NT2/D1 (cell line): ENCODE results near the gene DND1.
"Not testable (repeated sequence)": the region's sequence is repeated elsewhere in the genome, so short reads cannot be mapped to it uniquely, and the experiment has no call there.

Experiments
- DNase-seq: peaks from one replicate; pipeline ENCODE4 v3.0.0-alpha.2; 2011; ENCODE audit warnings: low read depth, low spot score
- H3K27me3 ChIP-seq: 2 replicates; pipeline ENCODE4 v1.6.0; 2011; ENCODE audit warnings: mild to moderate bottlenecking; ENCODE audit not compliant: insufficient read length, insufficient read depth
- H3K36me3 ChIP-seq: 2 replicates; pipeline ENCODE4 v1.6.1; 2011; ENCODE audit warnings: mild to moderate bottlenecking, low read length, mixed read lengths; ENCODE audit not compliant: insufficient read depth, insufficient read length
- H3K4me1 ChIP-seq: 2 replicates; pipeline ENCODE4 v1.5.1; 2011; ENCODE audit not compliant: insufficient read depth, insufficient read length
- H3K4me3 ChIP-seq: 2 replicates; pipeline ENCODE4 v1.5.1; 2011; ENCODE audit warnings: low read depth; ENCODE audit not compliant: insufficient read length
- H3K9ac ChIP-seq: 2 replicates; pipeline ENCODE4 v1.6.0; 2011; ENCODE audit warnings: low read depth; ENCODE audit not compliant: insufficient read length
- H3K9me3 ChIP-seq: 2 replicates; pipeline ENCODE4 v1.5.1; 2011; ENCODE audit warnings: mild to moderate bottlenecking, low read length; ENCODE audit not compliant: insufficient read depth
- SUZ12 ChIP-seq: IDR thresholded peaks from 2 replicates; pipeline ENCODE4 v1.6.1; 2011; ENCODE audit not compliant: insufficient read length, insufficient read depth; ENCODE audit errors: extremely low read depth
- YY1 ChIP-seq: IDR thresholded peaks from 2 replicates; pipeline ENCODE4 v1.6.1; 2011; ENCODE audit not compliant: insufficient read length, insufficient read depth
- ZNF274 ChIP-seq: IDR thresholded peaks from 2 replicates; pipeline ENCODE4 v1.6.1; 2011; ENCODE audit warnings: mild to moderate bottlenecking, low read depth, low read length

Gene DND1

DNA sequence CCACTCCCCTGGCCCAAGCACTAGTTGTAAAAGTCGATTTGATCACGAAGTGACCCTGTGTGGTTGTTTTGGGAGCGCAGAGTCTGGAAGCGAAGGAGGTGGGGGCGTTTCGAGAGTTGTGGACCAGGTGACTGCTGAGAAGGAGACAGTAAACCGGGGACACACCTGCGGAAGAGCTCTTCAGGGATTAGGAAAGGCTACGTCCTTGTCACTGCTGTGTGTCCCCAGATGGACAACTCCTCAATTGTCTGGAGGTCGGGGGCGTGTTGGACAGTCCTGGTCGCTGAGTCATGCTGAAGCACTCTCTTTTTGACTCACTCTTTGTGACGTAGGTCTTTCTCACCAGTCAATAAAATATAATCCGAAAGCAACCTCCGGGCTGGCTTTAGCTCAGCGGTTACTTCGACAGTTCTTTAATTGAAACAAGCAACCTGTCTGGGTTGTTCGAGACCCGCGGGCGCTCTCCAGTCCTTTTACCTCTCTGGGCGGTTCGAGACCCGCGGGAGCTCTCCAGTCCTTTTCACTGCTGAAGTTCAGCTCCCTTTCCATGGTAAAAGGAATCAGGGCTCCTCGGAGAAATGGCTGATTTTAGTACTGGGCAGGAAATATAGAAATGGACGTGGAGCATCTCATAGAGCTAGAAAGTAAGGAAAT is 37.6 kb upstream of the DND1 start:
- Histone ChIP-seq H3K4me1 (no peaks in the 10 kb centered on the region), H3K36me3 (peaks cover 15% of the 10 kb centered on the region), H3K4me3 (peak overlapping the region; percentile 46), H3K9me3 (no peaks in the 10 kb centered on the region), H3K27me3 (no peaks in the 10 kb centered on the region), H3K9ac (no peak overlapping the region)
- DNase-seq: peak; percentile 64
- no peak for TF ChIP-seq ZNF274
- no peak for TF ChIP-seq SUZ12
- no peak for TF ChIP-seq YY1

DNA sequence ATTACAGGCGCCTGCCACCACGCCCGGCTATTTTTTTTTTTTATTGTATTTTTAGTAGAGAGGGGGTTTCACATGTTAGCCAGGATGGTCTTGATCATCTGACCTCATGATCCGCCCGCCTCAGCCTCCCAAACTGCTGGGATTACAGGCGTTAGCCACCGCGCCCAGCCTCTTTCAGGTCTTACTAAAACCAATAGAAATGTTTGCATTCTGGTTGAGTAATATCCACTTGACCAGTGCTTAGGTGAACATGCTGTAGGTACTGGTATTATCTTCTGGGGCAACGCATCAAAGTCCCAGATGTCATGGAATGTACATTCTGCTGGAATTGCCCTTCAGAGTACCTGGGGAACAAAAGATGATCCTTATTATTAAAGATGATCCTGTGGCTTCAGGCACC is 35.4 kb upstream of the DND1 start:
- not testable (repeated sequence) for H3K9ac ChIP-seq, H3K27me3 ChIP-seq, H3K9me3 ChIP-seq, DNase-seq, H3K4me3 ChIP-seq, H3K4me1 ChIP-seq
- H3K36me3 ChIP-seq: peaks cover 37% of the 10 kb centered on the region

DNA sequence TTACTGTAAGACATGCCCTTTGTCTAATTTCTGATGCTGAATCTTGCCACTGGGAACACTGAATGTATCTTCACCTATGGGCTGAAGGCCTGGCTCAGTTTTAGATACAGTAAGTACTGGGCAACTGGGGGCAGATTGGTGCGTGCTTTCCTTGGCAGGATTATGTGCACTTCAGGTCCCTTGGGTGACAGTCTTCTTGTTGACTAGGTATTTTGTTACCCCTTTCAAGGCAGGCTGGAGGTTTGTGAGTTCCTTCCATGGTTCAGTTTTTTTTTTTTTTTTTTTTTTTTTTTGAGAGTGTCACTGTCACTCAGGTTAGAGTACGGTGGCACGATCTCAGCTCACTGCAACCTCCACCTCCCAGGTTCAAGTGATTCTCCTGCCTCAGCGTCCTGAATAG is 34.4 kb upstream of the DND1 start:
- TF ChIP-seq SUZ12: no peak
- no peak for TF ChIP-seq ZNF274
- no peak for TF ChIP-seq YY1
- H3K9me3 ChIP-seq: no peaks in the 10 kb centered on the region
- H3K27me3 ChIP-seq: no peaks in the 10 kb centered on the region
- H3K4me3 ChIP-seq: no peak overlapping the region
- peaks cover under 1% of the 10 kb centered on the region for H3K4me1 ChIP-seq
- H3K9ac ChIP-seq: no peak overlapping the region
- no peak for DNase-seq
- H3K36me3 ChIP-seq: peaks cover 46% of the 10 kb centered on the region

GRCh38 chr5:140700177-140701144 is 27.1 kb upstream of the DND1 start, which contains the start of gene ZMAT2:
Gene ZMAT2, plus strand, starts transcription at chr5:140700447. Its CDS starts 14 bp downstream, at chr5:140700461.
- Histone ChIP-seq H3K4me3 (peak within 1 kb of the TSS; percentile 77), H3K9ac (peak within 1 kb of the TSS; percentile 73), H3K27me3 (no peaks in the 10 kb centered on the region), H3K36me3 (peaks cover 84% of the 10 kb centered on the region), H3K4me1 (peaks cover 5% of the 10 kb centered on the region), H3K9me3 (no peaks in the 10 kb centered on the region)
- TF ChIP-seq ZNF274: no peak
- TF ChIP-seq YY1: peak; percentile 87
- DNase-seq: peak; percentile 89

DNA sequence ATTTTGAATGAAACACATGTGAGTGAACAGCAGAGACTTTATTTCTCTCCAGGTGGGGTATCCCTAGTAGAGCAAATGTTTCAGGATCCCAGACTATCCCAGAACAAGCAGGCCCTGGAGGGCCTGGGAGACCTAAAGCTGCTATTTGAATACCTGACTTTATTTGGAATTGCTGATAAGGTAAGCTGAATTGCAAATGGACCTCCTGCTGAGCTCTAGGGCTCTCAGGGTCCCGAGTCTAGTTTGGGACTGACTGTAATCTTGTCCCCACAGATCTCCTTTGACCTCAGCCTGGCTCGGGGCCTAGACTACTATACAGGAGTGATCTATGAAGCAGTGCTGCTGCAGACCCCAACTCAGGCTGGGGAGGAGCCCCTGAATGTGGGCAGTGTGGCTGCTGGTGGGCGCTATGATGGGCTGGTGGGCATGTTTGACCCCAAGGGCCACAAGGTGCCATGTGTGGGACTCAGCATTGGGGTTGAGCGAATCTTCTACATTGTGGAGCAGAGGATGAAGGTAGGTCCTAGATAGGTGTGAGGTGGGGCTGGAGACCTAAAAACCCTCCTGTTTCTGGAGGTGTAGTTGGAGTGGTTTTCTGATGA is 23.6 kb upstream of the DND1 start:
- TF ChIP-seq ZNF274 (no peak), YY1 (no peak), SUZ12 (no peak)
- no peak for DNase-seq
- Histone ChIP-seq H3K9ac (no peak overlapping the region), H3K9me3 (no peaks in the 10 kb centered on the region), H3K4me3 (no peak overlapping the region), H3K36me3 (peaks cover 74% of the 10 kb centered on the region), H3K4me1 (peaks cover 2% of the 10 kb centered on the region), H3K27me3 (no peaks in the 10 kb centered on the region)

GRCh38 chr5:140694276-140694675 is 20.9 kb upstream of the DND1 start:
- Histone ChIP-seq H3K9ac (no peak overlapping the region), H3K4me1 (no peaks in the 10 kb centered on the region), H3K4me3 (no peak overlapping the region), H3K27me3 (no peaks in the 10 kb centered on the region), H3K9me3 (no peaks in the 10 kb centered on the region), H3K36me3 (peaks cover 67% of the 10 kb centered on the region)
- no peak for DNase-seq
- TF ChIP-seq YY1 (no peak), ZNF274 (no peak), SUZ12 (no peak)
